ENCODE data around the gene SPO11.

- TF ChIP-seq CTCF (IDR thresholded peaks at IDR 0.05; ENCODE audit: insufficient read depth, low read length) (no peak), POLR2AphosphoS5 (IDR thresholded peaks at IDR 0.05; ENCODE audit: low read depth) (no peak), GABPA (IDR thresholded peaks at IDR 0.05; ENCODE audit: low read depth) (no peak), REST (IDR thresholded peaks at IDR 0.05; ENCODE audit: insufficient replicate concordance, low read depth) (no peak), SPI1 (IDR thresholded peaks at IDR 0.05; ENCODE audit: borderline replicate concordance, low read depth) (no peak)
These were observed 28.6 kb upstream of the SPO11 start for GRCh38 chr20:57301026-57301425.

Measured in HL-60 (cell line).